ENCODE data around the gene MRPS9. TPM values are rescaled to one million over a fixed set of nuclear protein-coding genes. Genes with fewer than 3 reads are reported as not detected.

MRPS9 gene
- total RNA-seq, 1 experiment from 2014 or later, result 60.0 TPM

DNA sequence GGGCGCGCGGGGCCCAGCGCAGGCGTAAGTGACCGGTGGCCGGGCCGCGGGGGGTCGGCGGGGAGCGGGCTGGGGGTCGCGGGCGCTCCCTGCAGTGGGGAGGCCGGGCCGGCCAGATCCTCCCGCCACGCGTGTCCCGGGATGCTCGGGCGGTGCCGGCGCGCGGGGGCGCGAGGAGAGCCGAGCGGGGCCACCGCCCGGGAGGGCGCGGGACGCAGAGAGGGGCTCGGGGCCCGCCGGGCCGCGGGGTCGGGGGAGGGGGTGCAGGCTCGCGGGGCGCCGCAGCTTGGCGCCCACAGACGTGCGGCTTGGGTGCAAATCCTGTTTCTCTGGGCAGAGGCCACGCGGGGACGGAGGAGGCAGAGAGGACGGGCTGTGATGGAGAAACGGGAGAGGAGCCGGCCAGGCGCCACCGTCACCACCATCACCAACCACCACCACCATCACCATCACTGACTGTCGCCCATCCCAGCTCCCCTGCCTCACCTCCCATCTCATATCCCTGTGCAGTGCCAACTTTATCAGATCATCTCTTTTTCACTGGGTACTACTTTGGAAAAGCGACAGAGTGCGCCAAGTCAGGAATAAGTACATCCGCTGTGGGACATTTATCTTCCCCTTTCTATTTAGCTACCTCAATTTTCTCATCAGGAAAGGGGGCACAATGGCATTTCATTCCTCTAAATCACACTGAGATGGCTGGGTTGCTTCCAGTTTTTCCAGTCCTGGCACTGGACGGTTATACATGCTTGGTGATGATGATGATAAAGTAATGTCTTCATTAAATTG, 106.5 kb downstream of the MRPS9 start:
- Histone ChIP-seq H3K18ac (ENCODE audit: insufficient read length, low read depth, low read length) (peak overlapping the region; percentile 41), H2BK20ac (ENCODE audit: low read depth, low read length, poor library complexity, severe bottlenecking) (no peak overlapping the region), H4K91ac (ENCODE audit: insufficient read length, low read depth, low read length) (no peak overlapping the region), H3K79me1 (ENCODE audit: insufficient read depth, low read depth, low read length, poor library complexity, severe bottlenecking) (no peaks in the 10 kb centered on the region), H3K14ac (ENCODE audit: insufficient read depth, low read length) (0 out of 2 replicates have a peak overlapping the region, but pooled peaks have one; percentile 49), H3K4me2 (ENCODE audit: insufficient read depth, insufficient read length, low read length) (peak overlapping the region; percentile 40), H4K8ac (replicated peaks; ENCODE audit: insufficient read length, low read depth, low read length) (no peak overlapping the region), H4K20me1 (ENCODE audit: control insufficient read depth, insufficient read depth, insufficient read length) (no peaks in the 10 kb centered on the region), H3K27me3 (ENCODE audit: insufficient read depth, low read length) (no peaks in the 10 kb centered on the region), H2BK120ac (ENCODE audit: low read depth, low read length, poor library complexity, severe bottlenecking) (no peak overlapping the region), H3K9me3 (ENCODE audit: control insufficient read depth, low read depth, low read length) (no peaks in the 10 kb centered on the region), H2BK15ac (ENCODE audit: low read depth, low read length) (no peak overlapping the region), H4K5ac (ENCODE audit: insufficient read length, low read depth, low read length) (no peak overlapping the region), H3K79me2 (ENCODE audit: insufficient read depth, low read length) (no peaks in the 10 kb centered on the region), H2AK5ac (ENCODE audit: insufficient read length, low read length) (no peak overlapping the region), H2AFZ (ENCODE audit: low read length) (no peak overlapping the region), H2BK12ac (ENCODE audit: insufficient read length, low read depth, low read length) (no peak overlapping the region), H3T11ph (ENCODE audit: low read length) (no peak overlapping the region), H3K23ac (ENCODE audit: insufficient read length, low read depth, low read length) (no peak overlapping the region), H3K4ac (ENCODE audit: low read depth, low read length) (no peak overlapping the region), H2BK5ac (ENCODE audit: insufficient read length, low read length) (no peak overlapping the region), H3K27ac (ENCODE audit: insufficient read length, low read depth, low read length) (no peak overlapping the region), H3K23me2 (ENCODE audit: insufficient read length, low read depth, low read length, poor library complexity, severe bottlenecking) (peaks cover 5% of the 10 kb centered on the region), H3K9ac (ENCODE audit: extremely low read depth, insufficient read length, low read length) (peak overlapping the region; percentile 20), H3K56ac (ENCODE audit: insufficient read length, low read depth, low read length) (no peak overlapping the region), H3K4me1 (ENCODE audit: insufficient read depth, low read length) (no peaks in the 10 kb centered on the region)
- peak overlapping the region; percentile 77 to 91 for H3K4me3 Mint-ChIP-seq
- no CpG with 5 or more reads among the region's 62 CpGs for WGBS (ENCODE audit: extremely low coverage, insufficient read length, low lambda C conversion rate)
- H3K4me1 Mint-ChIP-seq, result peaks cover 17 to 18% of the 10 kb centered on the region in 2 experiments
- H3K27me3 Mint-ChIP-seq (ENCODE audit: low read depth), result peaks cover 29% of the 10 kb centered on the region
- H3K36me3 Mint-ChIP-seq (ENCODE audit: insufficient read depth in 1 of 3, low read depth in 3 of 3), result peaks cover 0 to 7% (median 0%) of the 10 kb centered on the region in 3 experiments; a peak in 2 of 7 replicates
- DNase-seq, result no peak
- no peaks in the 10 kb centered on the region; a peak in 1 of 5 replicates for H3K9me3 Mint-ChIP-seq
- H3K27ac Mint-ChIP-seq, result no peak overlapping the region
- TF ChIP-seq, protein P1, sequence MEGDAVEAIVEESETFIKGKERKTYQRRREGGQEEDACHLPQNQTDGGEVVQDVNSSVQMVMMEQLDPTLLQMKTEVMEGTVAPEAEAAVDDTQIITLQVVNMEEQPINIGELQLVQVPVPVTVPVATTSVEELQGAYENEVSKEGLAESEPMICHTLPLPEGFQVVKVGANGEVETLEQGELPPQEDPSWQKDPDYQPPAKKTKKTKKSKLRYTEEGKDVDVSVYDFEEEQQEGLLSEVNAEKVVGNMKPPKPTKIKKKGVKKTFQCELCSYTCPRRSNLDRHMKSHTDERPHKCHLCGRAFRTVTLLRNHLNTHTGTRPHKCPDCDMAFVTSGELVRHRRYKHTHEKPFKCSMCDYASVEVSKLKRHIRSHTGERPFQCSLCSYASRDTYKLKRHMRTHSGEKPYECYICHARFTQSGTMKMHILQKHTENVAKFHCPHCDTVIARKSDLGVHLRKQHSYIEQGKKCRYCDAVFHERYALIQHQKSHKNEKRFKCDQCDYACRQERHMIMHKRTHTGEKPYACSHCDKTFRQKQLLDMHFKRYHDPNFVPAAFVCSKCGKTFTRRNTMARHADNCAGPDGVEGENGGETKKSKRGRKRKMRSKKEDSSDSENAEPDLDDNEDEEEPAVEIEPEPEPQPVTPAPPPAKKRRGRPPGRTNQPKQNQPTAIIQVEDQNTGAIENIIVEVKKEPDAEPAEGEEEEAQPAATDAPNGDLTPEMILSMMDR (conservative IDR thresholded peaks at IDR 0.05), result no peak
